ENCODE results near the gene OAS2.
"Not testable (repeated sequence)": the region's sequence is repeated elsewhere in the genome, so short reads cannot be mapped to it uniquely, and the experiment has no call there.

OAS2 gene

GRCh38 chr12:112948806-112949205 lies 29.5 kb upstream of the OAS2 start:
- in situ Hi-C loops (cut with HindIII; ENCODE audit: low sequenced_read_pairs) = no loop called here

GRCh38 chr12:112950701-112951100 lies 27.6 kb upstream of the OAS2 start:
- in situ Hi-C loops (cut with HindIII; ENCODE audit: low sequenced_read_pairs) = no loop called here

- in situ Hi-C loops (cut with HindIII; ENCODE audit: low sequenced_read_pairs) = not testable (repeated sequence)
Observed at GRCh38 chr12:112957125-112957524, 21.2 kb upstream of the OAS2 start.

- in situ Hi-C loops (cut with HindIII; ENCODE audit: low sequenced_read_pairs) = loop anchor here (5.0 kb wide), 1 partner anchor 61 kb away; no protein-coding TSS in a partner anchor
Observed at GRCh38 chr12:112961074-112961473, 17.2 kb upstream of the OAS2 start.

DNA sequence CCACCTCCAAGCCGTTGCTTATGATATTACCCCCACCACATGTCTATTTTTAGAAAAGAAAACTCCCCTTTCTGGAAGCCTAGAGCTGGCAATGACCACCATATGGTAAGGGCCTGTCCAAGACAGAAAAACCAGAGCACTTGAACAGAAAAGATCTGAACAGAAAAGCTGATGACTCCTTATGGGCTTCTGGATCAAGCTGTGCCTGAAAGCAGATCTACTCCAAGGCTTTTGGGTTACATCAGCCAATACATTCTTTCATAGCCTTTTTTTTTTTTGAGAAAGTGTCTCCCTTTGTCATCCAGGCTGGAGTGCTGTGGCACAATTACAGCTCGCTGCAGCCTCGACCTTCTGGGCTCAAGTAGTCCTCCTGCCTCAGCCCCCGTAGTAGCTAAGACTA lies 16.8 kb upstream of the OAS2 start:
- in situ Hi-C loops (cut with HindIII; ENCODE audit: low sequenced_read_pairs) = loop anchor here (5.0 kb wide), 1 partner anchor 61 kb away; no protein-coding TSS in a partner anchor

DNA sequence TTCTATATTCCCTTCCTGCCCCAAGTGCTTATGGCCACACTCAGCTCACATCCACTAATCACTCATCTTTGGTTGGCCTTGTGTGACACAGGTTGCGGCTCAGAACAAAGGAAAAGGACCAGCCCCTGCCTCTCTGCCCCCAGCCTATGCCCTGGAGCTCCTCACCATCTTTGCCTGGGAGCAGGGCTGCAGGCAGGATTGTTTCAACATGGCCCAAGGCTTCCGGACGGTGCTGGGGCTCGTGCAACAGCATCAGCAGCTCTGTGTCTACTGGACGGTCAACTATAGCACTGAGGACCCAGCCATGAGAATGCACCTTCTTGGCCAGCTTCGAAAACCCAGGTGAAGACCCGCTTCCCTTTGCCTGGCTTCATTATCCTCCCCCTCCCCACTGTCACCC lies 15.8 kb upstream of the OAS2 start:
- in situ Hi-C loops (cut with HindIII; ENCODE audit: low sequenced_read_pairs) = loop anchor here (5.0 kb wide), 1 partner anchor 60 kb away; no protein-coding TSS in a partner anchor

DNA sequence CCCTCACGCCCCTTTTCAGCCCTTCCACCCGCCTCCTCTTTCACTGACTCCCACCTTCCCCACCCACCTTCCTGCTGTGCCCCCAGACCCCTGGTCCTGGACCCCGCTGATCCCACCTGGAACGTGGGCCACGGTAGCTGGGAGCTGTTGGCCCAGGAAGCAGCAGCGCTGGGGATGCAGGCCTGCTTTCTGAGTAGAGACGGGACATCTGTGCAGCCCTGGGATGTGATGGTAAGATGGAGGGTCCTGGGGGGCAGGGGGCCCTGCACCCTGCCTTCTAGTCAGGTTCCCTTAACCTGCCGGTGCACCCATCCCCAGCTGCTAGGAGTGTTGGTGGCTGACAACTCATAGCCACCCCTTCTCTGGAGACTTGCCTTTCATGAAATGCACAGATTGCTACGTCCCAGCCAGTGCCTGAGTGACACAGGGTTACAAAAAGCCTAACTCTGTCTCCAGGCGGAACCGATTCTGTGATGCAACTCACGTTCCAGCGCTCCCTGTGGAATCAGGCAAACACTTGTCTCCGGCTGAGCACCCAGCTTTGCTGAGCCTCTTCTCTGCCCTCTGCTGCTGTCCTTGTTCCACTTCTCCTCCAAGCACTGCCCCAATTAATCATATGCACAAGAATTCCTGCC lies 15.0 kb upstream of the OAS2 start:
- in situ Hi-C loops (cut with HindIII; ENCODE audit: low sequenced_read_pairs) = loop anchor here (5.0 kb wide), 1 partner anchor 59 kb away; no protein-coding TSS in a partner anchor

DNA sequence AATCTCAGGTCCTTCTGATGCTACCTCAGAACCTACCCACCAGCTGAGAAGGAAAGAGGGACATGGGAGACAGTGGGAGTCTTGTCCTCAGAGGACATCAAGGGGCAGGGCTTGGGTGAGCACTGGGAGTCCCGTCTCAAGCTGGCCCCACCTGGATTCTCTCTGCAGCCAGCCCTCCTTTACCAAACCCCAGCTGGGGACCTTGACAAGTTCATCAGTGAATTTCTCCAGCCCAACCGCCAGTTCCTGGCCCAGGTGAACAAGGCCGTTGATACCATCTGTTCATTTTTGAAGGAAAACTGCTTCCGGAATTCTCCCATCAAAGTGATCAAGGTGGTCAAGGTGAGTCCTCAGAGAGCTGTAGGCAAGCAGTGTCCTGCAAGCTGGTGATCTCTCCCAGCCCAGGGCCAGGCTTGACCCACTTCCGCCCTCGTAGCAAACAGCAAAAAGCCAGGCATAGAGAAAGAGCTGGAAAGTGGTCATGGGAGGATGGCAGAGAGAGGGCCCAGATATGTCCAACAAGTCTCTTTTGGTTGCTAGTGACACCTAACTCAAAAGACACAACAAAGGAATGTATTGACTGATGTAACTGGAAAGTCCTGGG lies 14.2 kb upstream of the OAS2 start:
- in situ Hi-C loops (cut with HindIII; ENCODE audit: low sequenced_read_pairs) = loop anchor here (5.0 kb wide), 1 partner anchor 58 kb away; no protein-coding TSS in a partner anchor

DNA sequence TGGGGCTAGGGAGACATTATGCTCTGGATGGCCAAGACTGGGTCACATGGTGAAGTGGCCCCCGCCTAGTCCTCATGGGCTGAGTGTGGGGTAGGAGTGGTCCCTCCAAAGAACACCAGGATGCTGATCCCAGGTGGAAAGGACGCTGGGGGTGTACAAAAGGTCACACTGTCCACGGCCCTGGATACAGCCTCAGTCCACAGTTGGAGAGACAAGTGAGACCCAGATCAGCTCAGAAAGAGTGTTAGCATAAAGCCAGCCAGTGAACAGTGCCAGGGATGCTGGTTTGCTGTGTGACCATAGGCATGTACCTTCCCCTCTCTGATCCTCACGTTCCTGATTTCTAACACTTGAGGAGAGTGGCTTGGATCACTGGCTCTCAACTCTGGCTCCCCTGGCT lies 13.4 kb upstream of the OAS2 start:
- in situ Hi-C loops (cut with HindIII; ENCODE audit: low sequenced_read_pairs) = loop anchor here (5.0 kb wide), 1 partner anchor 57 kb away; no protein-coding TSS in a partner anchor

- in situ Hi-C loops (cut with HindIII; ENCODE audit: low sequenced_read_pairs) = no loop called here
Observed at GRCh38 chr12:112965643-112966042, 12.7 kb upstream of the OAS2 start.

DNA sequence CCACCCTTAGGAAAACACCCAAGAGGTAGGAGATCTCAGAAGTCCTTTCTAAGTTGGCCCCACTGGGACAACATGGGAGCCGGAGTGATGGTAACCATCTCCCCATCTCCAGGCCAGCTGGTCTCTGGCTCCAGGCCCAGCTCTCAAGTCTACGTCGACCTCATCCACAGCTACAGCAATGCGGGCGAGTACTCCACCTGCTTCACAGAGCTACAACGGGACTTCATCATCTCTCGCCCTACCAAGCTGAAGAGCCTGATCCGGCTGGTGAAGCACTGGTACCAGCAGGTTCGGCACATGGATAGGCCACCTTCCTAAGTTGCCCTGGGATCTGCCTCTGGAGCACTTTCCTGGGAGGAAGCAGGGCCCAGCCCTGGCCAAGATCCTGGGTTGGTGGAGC lies 11.0 kb upstream of the OAS2 start:
- in situ Hi-C loops (cut with HindIII; ENCODE audit: low sequenced_read_pairs) = no loop called here

- in situ Hi-C loops (cut with HindIII; ENCODE audit: low sequenced_read_pairs) = no loop called here
Observed at GRCh38 chr12:112967858-112968257, 10.5 kb upstream of the OAS2 start.

DNA sequence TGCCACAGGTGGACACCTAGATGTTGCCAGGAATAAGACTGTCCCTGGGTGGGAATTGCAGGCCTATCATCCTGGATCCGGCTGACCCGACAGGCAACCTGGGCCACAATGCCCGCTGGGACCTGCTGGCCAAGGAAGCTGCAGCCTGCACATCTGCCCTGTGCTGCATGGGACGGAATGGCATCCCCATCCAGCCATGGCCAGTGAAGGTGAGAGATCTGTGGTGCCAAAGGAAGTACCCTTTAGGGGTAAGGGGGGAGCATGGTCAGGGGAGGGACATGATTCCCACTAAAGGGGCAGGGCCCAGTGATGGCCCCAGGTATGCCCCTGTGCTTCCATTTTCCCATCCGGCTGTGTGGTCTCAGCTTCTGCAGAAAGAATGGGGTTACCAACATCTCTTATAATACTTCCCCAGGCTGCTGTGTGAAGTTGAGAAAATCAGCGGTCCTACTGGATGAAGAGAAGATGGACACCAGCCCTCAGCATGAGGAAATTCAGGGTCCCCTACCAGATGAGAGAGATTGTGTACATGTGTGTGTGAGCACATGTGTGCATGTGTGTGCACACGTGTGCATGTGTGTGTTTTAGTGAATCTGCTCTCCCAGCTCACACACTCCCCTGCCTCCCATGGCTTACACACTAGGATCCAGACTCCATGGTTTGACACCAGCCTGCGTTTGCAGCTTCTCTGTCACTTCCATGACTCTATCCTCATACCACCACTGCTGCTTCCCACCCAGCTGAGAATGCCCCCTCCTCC lies 8.6 kb upstream of the OAS2 start:
- in situ Hi-C loops (cut with HindIII; ENCODE audit: low sequenced_read_pairs) = no loop called here

DNA sequence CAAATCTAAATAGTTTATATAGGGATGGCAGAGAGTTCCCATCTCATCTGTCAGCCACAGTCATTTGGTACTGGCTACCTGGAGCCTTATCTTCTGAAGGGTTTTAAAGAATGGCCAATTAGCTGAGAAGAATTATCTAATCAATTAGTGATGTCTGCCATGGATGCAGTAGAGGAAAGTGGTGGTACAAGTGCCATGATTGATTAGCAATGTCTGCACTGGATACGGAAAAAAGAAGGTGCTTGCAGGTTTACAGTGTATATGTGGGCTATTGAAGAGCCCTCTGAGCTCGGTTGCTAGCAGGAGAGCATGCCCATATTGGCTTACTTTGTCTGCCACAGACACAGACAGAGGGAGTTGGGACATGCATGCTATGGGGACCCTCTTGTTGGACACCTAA lies 7.9 kb upstream of the OAS2 start:
- in situ Hi-C loops (cut with HindIII; ENCODE audit: low sequenced_read_pairs) = no loop called here

GRCh38 chr12:112971248-112971647 lies 7.1 kb upstream of the OAS2 start:
- in situ Hi-C loops (cut with HindIII; ENCODE audit: low sequenced_read_pairs) = no loop called here

- in situ Hi-C loops (cut with HindIII; ENCODE audit: low sequenced_read_pairs) = no loop called here
Observed at GRCh38 chr12:112973011-112973735, 5.1 kb upstream of the OAS2 start.

- in situ Hi-C loops (cut with HindIII; ENCODE audit: low sequenced_read_pairs) = no loop called here
Observed at GRCh38 chr12:112973818-112974231, 4.5 kb upstream of the OAS2 start.

GRCh38 chr12:112974904-112975303 lies 3.4 kb upstream of the OAS2 start:
- in situ Hi-C loops (cut with HindIII; ENCODE audit: low sequenced_read_pairs) = no loop called here

DNA sequence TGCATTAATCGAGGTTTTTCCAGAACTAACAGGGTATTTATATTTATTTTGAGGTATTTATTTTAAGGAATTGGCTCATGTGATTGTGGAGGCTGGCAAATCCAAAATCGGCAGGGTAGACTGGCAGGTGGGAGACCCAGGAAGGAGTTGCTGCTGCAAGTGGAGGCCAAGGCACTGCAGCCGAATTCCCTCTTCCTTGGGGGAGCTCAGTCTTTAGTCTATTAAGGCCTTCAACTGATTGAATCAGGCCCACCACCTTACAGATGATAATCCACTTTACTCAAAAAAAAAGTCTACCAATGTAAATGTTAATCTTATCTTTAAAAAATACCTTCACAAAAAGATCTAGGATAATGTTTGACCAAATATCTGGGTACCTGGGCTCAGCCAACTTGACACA lies 1.2 kb upstream of the OAS2 start:
- in situ Hi-C loops (cut with HindIII; ENCODE audit: low sequenced_read_pairs) = no loop called here

DNA sequence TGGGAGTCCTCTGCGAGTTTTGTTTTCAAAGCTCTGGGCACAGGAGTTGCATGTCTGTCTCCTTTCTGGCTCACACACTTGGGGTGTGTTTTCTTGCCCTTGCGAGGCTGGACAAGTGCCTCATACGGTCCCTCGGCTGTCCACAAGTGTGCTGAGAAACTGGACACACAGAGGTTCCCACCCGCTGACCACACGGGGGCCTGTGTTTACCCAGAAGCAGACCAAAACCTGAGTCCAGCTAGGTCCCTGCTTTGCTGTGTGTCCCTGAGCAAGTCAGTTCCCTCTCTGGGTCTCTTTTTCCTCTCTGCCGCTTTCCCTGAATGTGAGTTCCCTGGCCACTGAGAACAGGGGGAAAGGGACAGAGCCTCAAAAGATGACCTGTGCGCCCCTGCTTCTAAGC lies 678 bp upstream of the OAS2 start:
- in situ Hi-C loops (cut with HindIII; ENCODE audit: low sequenced_read_pairs) = no loop called here

DNA sequence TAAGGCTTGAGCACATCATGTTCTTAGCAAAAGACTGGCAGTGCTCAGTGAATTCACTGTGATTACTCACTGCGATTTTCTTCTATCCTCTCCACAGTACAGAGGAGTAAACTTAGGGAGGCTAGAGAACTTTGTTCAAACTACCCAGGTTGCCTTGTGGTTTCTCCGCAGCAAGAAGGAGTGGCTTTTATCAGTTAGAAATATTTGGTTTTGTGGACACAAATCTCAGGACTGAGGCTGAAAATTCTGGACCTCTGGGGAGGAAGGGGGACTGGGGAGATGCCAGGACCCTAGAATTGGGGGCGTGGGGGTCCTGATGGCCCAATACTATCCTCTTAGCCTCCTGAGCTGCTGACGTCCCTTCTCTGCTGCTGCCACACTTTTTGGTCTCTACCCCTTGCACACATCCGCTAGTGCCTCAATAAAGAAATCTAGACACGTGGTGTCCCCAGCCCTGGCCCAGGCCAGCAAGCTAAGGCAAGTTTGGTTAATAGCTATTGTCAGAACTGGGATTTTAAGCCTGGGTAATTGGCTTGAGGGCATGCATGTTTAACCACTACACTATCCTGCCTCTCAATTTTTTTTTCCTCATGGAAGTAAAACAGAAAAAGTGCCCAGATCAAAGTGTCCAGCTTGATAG lies 842 bp downstream of the OAS2 start:
- in situ Hi-C loops (cut with HindIII; ENCODE audit: low sequenced_read_pairs) = no loop called here
